Nephron progenitor cell (in vitro differentiated cells): ENCODE data around the gene MYO1B.
A peak's percentile ranks its signal among the peaks of the same experiment; 100 is the strongest.

Experiments used
- DNase-seq: peaks from one replicate; pipeline ENCODE4 v3.0.0; 2021
- H3K27ac Mint-ChIP-seq: 2 replicates; pipeline ENCODE4 v1.8.0; 2021; ENCODE audit warnings: mild to moderate bottlenecking, moderate library complexity, mixed read lengths
- H3K27me3 Mint-ChIP-seq: 2 replicates; pipeline ENCODE4 v1.8.0; 2021; ENCODE audit warnings: mild to moderate bottlenecking, low read depth, mixed read lengths; ENCODE audit not compliant: poor library complexity
- H3K36me3 Mint-ChIP-seq: 2 replicates; pipeline ENCODE4 v1.8.0; 2021; ENCODE audit warnings: low read depth, mixed read lengths
- H3K4me1 Mint-ChIP-seq: 2 replicates; pipeline ENCODE4 v1.8.0; 2021; ENCODE audit warnings: mixed read lengths
- H3K4me3 Mint-ChIP-seq: 2 replicates; pipeline ENCODE4 v1.8.0; 2021; ENCODE audit warnings: mild to moderate bottlenecking, moderate library complexity, mixed read lengths
- H3K9me3 Mint-ChIP-seq: 2 replicates; pipeline ENCODE4 v1.8.0; 2021; ENCODE audit warnings: mild to moderate bottlenecking, moderate library complexity, mixed read lengths
- CTCF ChIP-seq: fragments of 200-600 bp; sonication (generic); IDR thresholded peaks from 2 replicates; pipeline ENCODE4 v1.5.0; 2021; ENCODE audit warnings: antibody characterized with exemption

The MYO1B gene

GRCh38 chr2:191316246-191316994 lies 71.2 kb downstream of the MYO1B start:
- H3K9me3 Mint-ChIP-seq: no peaks in the 10 kb centered on the region
- no peak for TF ChIP-seq CTCF
- H3K4me1 Mint-ChIP-seq: peaks cover 52% of the 10 kb centered on the region
- DNase-seq: no peak
- no peaks in the 10 kb centered on the region for H3K36me3 Mint-ChIP-seq
- no peak overlapping the region for H3K27ac Mint-ChIP-seq
- H3K4me3 Mint-ChIP-seq: no peak overlapping the region
- H3K27me3 Mint-ChIP-seq: no peaks in the 10 kb centered on the region

DNA sequence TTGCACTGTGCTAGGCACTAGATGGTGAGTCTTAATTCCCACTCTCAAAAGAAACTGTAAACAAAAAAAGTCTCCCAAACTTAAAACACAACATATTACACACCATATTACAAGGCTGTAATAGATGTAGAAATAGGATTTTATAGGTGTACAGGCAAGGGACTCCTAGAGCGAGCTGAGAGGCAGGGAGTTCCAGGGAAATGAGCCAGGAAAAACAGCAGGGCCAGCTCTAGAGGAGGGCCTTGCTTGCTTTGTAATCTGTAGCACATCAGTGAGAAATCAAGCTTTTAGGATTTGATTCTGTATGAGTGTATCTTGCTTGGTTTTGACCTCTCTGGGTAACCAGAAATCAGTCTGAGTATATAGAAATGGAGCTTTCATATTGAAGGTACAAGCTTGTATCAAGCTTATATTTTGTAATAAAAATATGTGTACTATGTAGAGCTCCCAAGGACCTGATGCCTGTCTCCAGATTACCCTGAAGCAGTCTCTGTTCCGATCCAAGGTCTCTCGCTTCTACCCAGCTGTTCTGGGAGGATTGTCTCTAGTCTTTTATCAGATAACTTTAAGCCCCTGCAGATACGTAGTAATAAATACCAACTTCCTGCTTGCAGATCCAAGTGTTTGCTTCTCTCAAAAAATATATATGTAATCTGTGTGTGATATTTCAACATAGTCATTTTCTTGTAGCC lies 73.0 kb downstream of the MYO1B start:
- Mint-ChIP-seq H3K9me3 (peaks cover 9% of the 10 kb centered on the region), H3K36me3 (peaks cover 9% of the 10 kb centered on the region), H3K27me3 (no peaks in the 10 kb centered on the region), H3K27ac (peak overlapping the region; percentile 76), H3K4me3 (no peak overlapping the region), H3K4me1 (peaks cover 65% of the 10 kb centered on the region)
- DNase-seq: no peak
- no peak for TF ChIP-seq CTCF

DNA sequence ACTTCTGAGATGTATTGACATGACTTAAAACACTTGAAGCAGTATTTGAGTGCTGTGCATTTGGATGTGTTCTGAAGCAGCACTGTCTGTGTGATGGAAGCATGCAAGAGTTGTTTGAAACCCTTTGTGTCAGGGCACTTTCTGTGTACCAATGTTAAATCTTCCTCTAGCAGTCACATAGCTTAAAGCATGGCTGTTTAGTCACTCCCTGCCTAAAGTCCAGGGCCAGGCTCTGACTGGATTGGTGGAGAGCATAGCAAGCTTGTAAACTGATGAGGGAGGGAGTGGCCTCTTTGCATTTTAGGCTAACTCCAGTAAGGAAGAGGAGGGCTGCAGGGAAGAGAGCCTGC lies 73.5 kb downstream of the MYO1B start:
- TF ChIP-seq CTCF: no peak
- peaks cover 65% of the 10 kb centered on the region for H3K4me1 Mint-ChIP-seq
- H3K27me3 Mint-ChIP-seq: no peaks in the 10 kb centered on the region
- H3K4me3 Mint-ChIP-seq: no peak overlapping the region
- peaks cover 13% of the 10 kb centered on the region for H3K36me3 Mint-ChIP-seq
- peaks cover 13% of the 10 kb centered on the region for H3K9me3 Mint-ChIP-seq
- H3K27ac Mint-ChIP-seq: peak overlapping the region; percentile 76
- peak; percentile 32 for DNase-seq

GRCh38 chr2:191319186-191319585 lies 74.0 kb downstream of the MYO1B start:
- no peak overlapping the region for H3K4me3 Mint-ChIP-seq
- TF ChIP-seq CTCF: no peak
- H3K27me3 Mint-ChIP-seq: no peaks in the 10 kb centered on the region
- H3K27ac Mint-ChIP-seq: peak overlapping the region; percentile 76
- DNase-seq: no peak
- H3K36me3 Mint-ChIP-seq: peaks cover 16% of the 10 kb centered on the region
- H3K4me1 Mint-ChIP-seq: peaks cover 65% of the 10 kb centered on the region
- H3K9me3 Mint-ChIP-seq: peaks cover 15% of the 10 kb centered on the region

- TF ChIP-seq CTCF: no peak
- Mint-ChIP-seq H3K36me3 (peaks cover 33% of the 10 kb centered on the region), H3K27me3 (no peaks in the 10 kb centered on the region), H3K9me3 (peaks cover 20% of the 10 kb centered on the region), H3K27ac (no peak overlapping the region), H3K4me1 (peaks cover 65% of the 10 kb centered on the region), H3K4me3 (no peak overlapping the region)
- no peak for DNase-seq
Measured at GRCh38 chr2:191320881-191321280, 75.7 kb downstream of the MYO1B start.
